HepG2 (cell line): Measurements from ENCODE around the gene TXNRD2. TPM values are rescaled to one million over a fixed set of nuclear protein-coding genes. Genes with fewer than 3 reads are reported as not detected.

ENCODE experiments used
- ASH2L ChIP-seq: fragments of 300-600, 200-600 bp; sonication (generic); IDR thresholded peaks from 2 replicates; pipeline ENCODE4 v1.7.0; 2017; ENCODE audit warnings: low read depth, mild to moderate bottlenecking, moderate library complexity, mixed read lengths, low read length; ENCODE audit not compliant: insufficient read length
- CBX2 ChIP-seq, 2 experiments: fragments of 200-600 bp in 1 of 2; sonication (generic); formaldehyde crosslinking in 1 of 2; IDR thresholded peaks; 2 replicates each; pipeline versions ENCODE4 v1.7.0 to v1.8.1; 2018 to 2022; ENCODE audit warnings: low read depth in 2 of 2, low read length in 1 of 2, mild to moderate bottlenecking in 1 of 2, missing genetic modification reagents in 1 of 2
- ELF4 ChIP-seq: sonication (generic); formaldehyde crosslinking; IDR thresholded peaks from 2 replicates; pipeline ENCODE4 v1.5.0; 2020; ENCODE audit warnings: missing genetic modification reagents, mild to moderate bottlenecking, moderate library complexity, borderline replicate concordance
- HDAC1 ChIP-seq: sonication (generic); formaldehyde crosslinking; IDR thresholded peaks from 2 replicates; pipeline ENCODE4 v1.5.1; 2020; ENCODE audit warnings: mild to moderate bottlenecking, missing genetic modification reagents
- HMG20B ChIP-seq: conservative IDR thresholded peaks from 2 replicates; pipeline ENCODE4 v1.6.1; 2016; ENCODE audit warnings: missing genetic modification reagents, missing compliant biosample characterization
- KDM6A ChIP-seq: IDR thresholded peaks from 2 replicates; pipeline ENCODE4 v1.6.1; 2016; ENCODE audit warnings: low read depth
- MTA3 ChIP-seq: sonication (generic); formaldehyde crosslinking; IDR thresholded peaks from 2 replicates; pipeline ENCODE4 v1.4.0; 2020; ENCODE audit warnings: missing genetic modification reagents
- NBN ChIP-seq: fragments of 450-650 bp; conservative IDR thresholded peaks from 2 replicates; pipeline ENCODE4 v1.6.1; 2017
- NR2F6 ChIP-seq, 2 experiments: IDR thresholded peaks; 2 replicates each; pipeline ENCODE4 v1.6.1; 2016; ENCODE audit warnings: antibody characterized with exemption in 1 of 2, mild to moderate bottlenecking in 1 of 2
- NR3C1 ChIP-seq: sonication (generic); formaldehyde crosslinking; IDR thresholded peaks from 2 replicates; pipeline ENCODE4 v1.4.0; 2020; ENCODE audit warnings: missing genetic modification reagents
- PHB2 ChIP-seq: fragments of 450-650 bp; IDR thresholded peaks from 2 replicates; pipeline ENCODE4 v1.6.1; 2018; ENCODE audit not compliant: partially characterized antibody
- PTBP1 ChIP-seq: fragments of 200-400 bp; formaldehyde crosslinking; IDR thresholded peaks from 2 replicates; pipeline ENCODE4 v1.6.1; 2018; ENCODE audit warnings: low read length, low read depth; ENCODE audit not compliant: poor library complexity, severe bottlenecking
- RBAK ChIP-seq: sonication (generic); formaldehyde crosslinking; IDR thresholded peaks from 2 replicates; pipeline ENCODE4 v1.5.1; 2020; ENCODE audit warnings: mild to moderate bottlenecking, missing genetic modification reagents
- SOX6 ChIP-seq, 2 experiments: fragments of 450-650 bp in 1 of 2; sonication (generic) in 1 of 2; formaldehyde crosslinking in 1 of 2; IDR thresholded peaks; 2 replicates each; pipeline versions ENCODE4 v1.4.0 to v1.6.1; 2017 to 2020; ENCODE audit warnings: antibody characterized with exemption in 1 of 2, mild to moderate bottlenecking in 1 of 2, missing genetic modification reagents in 1 of 2
- TARDBP ChIP-seq: sonication (generic); formaldehyde crosslinking; IDR thresholded peaks from 2 replicates; pipeline ENCODE4 v1.8.0; 2022; ENCODE audit warnings: mild to moderate bottlenecking, missing genetic modification reagents
- THRA ChIP-seq: sonication (generic); formaldehyde crosslinking; IDR thresholded peaks from 2 replicates; pipeline ENCODE4 v1.4.0; 2020; ENCODE audit warnings: missing genetic modification reagents, borderline replicate concordance
- ZBTB20 ChIP-seq: sonication (generic); formaldehyde crosslinking; IDR thresholded peaks from 2 replicates; pipeline ENCODE4 v1.8.1; 2023; ENCODE audit warnings: missing genetic modification reagents, low read depth, mild to moderate bottlenecking, borderline replicate concordance
- ZC3H13 ChIP-seq: sonication (generic); formaldehyde crosslinking; IDR thresholded peaks from 2 replicates; pipeline ENCODE4 v1.8.1; 2023; ENCODE audit warnings: mild to moderate bottlenecking, missing genetic modification reagents, moderate library complexity
- ZNF17 ChIP-seq: sonication (generic); formaldehyde crosslinking; IDR thresholded peaks from 2 replicates; pipeline ENCODE4 v1.5.0; 2020; ENCODE audit warnings: mild to moderate bottlenecking, missing genetic modification reagents
- ZNF230 ChIP-seq: sonication (generic); formaldehyde crosslinking; IDR thresholded peaks from 2 replicates; pipeline ENCODE4 v1.4.0; 2020; ENCODE audit warnings: mild to moderate bottlenecking, missing genetic modification reagents
- ZNF253 ChIP-seq: sonication (generic); formaldehyde crosslinking; IDR thresholded peaks from 2 replicates; pipeline ENCODE4 v1.8.0; 2022; ENCODE audit warnings: mild to moderate bottlenecking, missing genetic modification reagents, borderline replicate concordance
- ZNF276 ChIP-seq: sonication (generic); formaldehyde crosslinking; IDR thresholded peaks from 2 replicates; pipeline ENCODE4 v1.4.0; 2020; ENCODE audit warnings: mild to moderate bottlenecking, low read depth, missing genetic modification reagents
- ZNF333 ChIP-seq: sonication (generic); formaldehyde crosslinking; IDR thresholded peaks from 2 replicates; pipeline ENCODE4 v1.4.0; 2020; ENCODE audit warnings: mild to moderate bottlenecking, missing genetic modification reagents, borderline replicate concordance
- ZNF382 ChIP-seq: sonication (generic); formaldehyde crosslinking; IDR thresholded peaks from 2 replicates; pipeline ENCODE4 v1.5.0; 2020; ENCODE audit warnings: missing genetic modification reagents, mild to moderate bottlenecking, borderline replicate concordance
- ZNF549 ChIP-seq: sonication (generic); formaldehyde crosslinking; IDR thresholded peaks from 2 replicates; pipeline ENCODE4 v1.5.0; 2020; ENCODE audit warnings: missing genetic modification reagents
- ZNF552 ChIP-seq: sonication (generic); formaldehyde crosslinking; IDR thresholded peaks from 2 replicates; pipeline ENCODE4 v1.9.0; 2022; ENCODE audit warnings: missing genetic modification reagents, mild to moderate bottlenecking, borderline replicate concordance
- ZNF572 ChIP-seq: sonication (generic); formaldehyde crosslinking; IDR thresholded peaks from 2 replicates; pipeline ENCODE4 v1.5.1; 2020; ENCODE audit warnings: mild to moderate bottlenecking, missing genetic modification reagents
- ZNF644 ChIP-seq: IDR thresholded peaks from 2 replicates; pipeline ENCODE4 v1.6.1; 2016; ENCODE audit warnings: low read depth
- ZNF709 ChIP-seq: sonication (generic); formaldehyde crosslinking; IDR thresholded peaks from 2 replicates; pipeline ENCODE4 v1.5.0; 2020; ENCODE audit warnings: mild to moderate bottlenecking, missing genetic modification reagents
- polyA plus RNA-seq, 8 experiments: library from polyadenylated mRNA; depleted of rRNA in 3 of 8; stranded (reverse) in 7 of 8; unstranded in 1 of 8; fragments of >200 nt; fragmentation: Illumina TruSeq in 4 of 8; extraction: Trizol in 4 of 8; gene quantifications; 2 replicates each; pipeline versions ENCODE4 v1.2.1 to v1.2.3, GENCODE V29; 2011 to 2016; ENCODE audit warnings: low read depth in 4 of 8, missing spikeins in 1 of 8, mixed read lengths in 1 of 8; ENCODE audit not compliant: insufficient read depth in 1 of 8
- total RNA-seq, 5 experiments: library from RNA; depleted of rRNA; stranded (reverse); fragments of >200 nt; fragmentation: Illumina TruSeq; extraction: Trizol; gene quantifications; 2 replicates each; pipeline ENCODE4 v1.2.3, GENCODE V29; 2016; ENCODE audit warnings: low read depth in 1 of 5

TXNRD2 gene
- total and polyA plus RNA-seq, 2 of the 13 experiments (the other 11 are each of a cell fraction or from before 2014, with no cell fraction given): 17.5 to 18.6 TPM

- TF ChIP-seq HDAC1 (CRISPR knock-in tag) (no peak; the same call in 1 of the 2 replicates), SOX6 (IDR thresholded peaks at IDR 0.05) (no peak), SOX6 (CRISPR knock-in tag; IDR thresholded peaks at IDR 0.05) (peak; percentile 29; the same call in 1 of the 2 replicates), ZNF709 (CRISPR knock-in tag) (0 out of 2 replicates have a peak, but pooled peaks have one; percentile 48), ZBTB20 (CRISPR knock-in tag) (no peak), KDM6A (CRISPR knock-in tag) (no peak), THRA (CRISPR knock-in tag) (no peak), ZNF17 (CRISPR knock-in tag) (no peak), ZNF382 (CRISPR knock-in tag) (no peak), TARDBP (CRISPR knock-in tag) (0 out of 2 replicates have a peak, but pooled peaks have one; percentile 24), CBX2 (IDR thresholded peaks at IDR 0.05; ENCODE audit: low read depth, low read length) (no peak), CBX2 (CRISPR knock-in tag; IDR thresholded peaks at IDR 0.05; ENCODE audit: low read depth) (no peak), ASH2L (no peak), ZNF552 (CRISPR knock-in tag) (no peak), RBAK (CRISPR knock-in tag) (no peak), PTBP1 (no peak), ZNF253 (CRISPR knock-in tag) (no peak), ZNF230 (CRISPR knock-in tag) (no peak), ZNF276 (CRISPR knock-in tag) (no peak), NR2F6 (IDR thresholded peaks at IDR 0.05) (no peak; the same call in 1 of the 2 replicates), NR2F6 (CRISPR knock-in tag; IDR thresholded peaks at IDR 0.05) (peak; percentile 26; the same call in 1 of the 2 replicates), NR3C1 (CRISPR knock-in tag) (no peak), ZNF333 (CRISPR knock-in tag) (no peak), ZC3H13 (CRISPR knock-in tag) (0 out of 2 replicates have a peak, but pooled peaks have one; percentile 7), MTA3 (CRISPR knock-in tag) (no peak), ELF4 (CRISPR knock-in tag) (no peak), ZNF549 (CRISPR knock-in tag) (no peak), ZNF572 (CRISPR knock-in tag) (no peak), ZNF644 (CRISPR knock-in tag) (no peak), NBN (no peak), PHB2 (no peak), HMG20B (CRISPR knock-in tag) (no peak)
These were observed 20.8 kb upstream of the TXNRD2 start (continued) for GRCh38 chr22:19962246-19962908.
